HepG2 (cell line): ENCODE measurements around the gene EVI5. TPM values are rescaled to one million over a fixed set of nuclear protein-coding genes. Genes with fewer than 3 reads are reported as not detected.
A peak's percentile ranks its signal among the peaks of the same experiment; 100 is the strongest.

Source experiments
- AGO1 ChIP-seq: fragments of 200-400 bp; formaldehyde crosslinking; IDR thresholded peaks from 2 replicates; pipeline ENCODE4 v1.6.1; 2017; ENCODE audit warnings: mild to moderate bottlenecking, low read depth, low read length, moderate library complexity; ENCODE audit not compliant: poor library complexity, severe bottlenecking
- HIVEP1 ChIP-seq: sonication (generic); formaldehyde crosslinking; IDR thresholded peaks from 2 replicates; pipeline ENCODE4 v1.4.0; 2020; ENCODE audit warnings: mild to moderate bottlenecking, missing genetic modification reagents
- HNRNPK ChIP-seq: fragments of 200-400 bp; formaldehyde crosslinking; IDR thresholded peaks from 2 replicates; pipeline ENCODE4 v1.6.1; 2018; ENCODE audit warnings: low read length, low read depth, moderate library complexity, mild to moderate bottlenecking; ENCODE audit not compliant: poor library complexity, severe bottlenecking
- MTERF4 ChIP-seq: sonication (generic); formaldehyde crosslinking; IDR thresholded peaks from 2 replicates; pipeline ENCODE4 v1.8.0; 2023; ENCODE audit warnings: mild to moderate bottlenecking, missing genetic modification reagents
- TP53 ChIP-seq: sonication (generic); formaldehyde crosslinking; conservative IDR thresholded peaks from 2 replicates; pipeline ENCODE4 v1.4.0; 2020; ENCODE audit warnings: missing genetic modification reagents
- polyA plus RNA-seq, 8 experiments: library from polyadenylated mRNA; depleted of rRNA in 3 of 8; stranded (reverse) in 7 of 8; unstranded in 1 of 8; fragments of >200 nt; fragmentation: Illumina TruSeq in 4 of 8; extraction: Trizol in 4 of 8; gene quantifications; 2 replicates each; pipeline versions ENCODE4 v1.2.1 to v1.2.3, GENCODE V29; 2011 to 2016; ENCODE audit warnings: low read depth in 4 of 8, missing spikeins in 1 of 8, mixed read lengths in 1 of 8; ENCODE audit not compliant: insufficient read depth in 1 of 8
- total RNA-seq, 5 experiments: library from RNA; depleted of rRNA; stranded (reverse); fragments of >200 nt; fragmentation: Illumina TruSeq; extraction: Trizol; gene quantifications; 2 replicates each; pipeline ENCODE4 v1.2.3, GENCODE V29; 2016; ENCODE audit warnings: low read depth in 1 of 5
- TF ChIP-seq, protein P1 (sequence below): sonication (generic); formaldehyde crosslinking; IDR thresholded peaks from 2 replicates; pipeline ENCODE4 v1.5.1; 2020; ENCODE audit warnings: mild to moderate bottlenecking, missing genetic modification reagents
- TF ChIP-seq, protein P2 (sequence below): sonication (generic); formaldehyde crosslinking; IDR thresholded peaks from 2 replicates; pipeline ENCODE4 v1.5.1; 2020; ENCODE audit warnings: mild to moderate bottlenecking, missing genetic modification reagents, moderate library complexity
- TF ChIP-seq, protein P3 (sequence below): IDR thresholded peaks from 2 replicates; pipeline ENCODE4 v1.6.1; 2012; ENCODE audit warnings: low read depth, low read length, improper control_type of control experiment

EVI5 gene
- total and polyA plus RNA-seq, 2 of the 13 experiments (the other 11 are each of a cell fraction or from before 2014, with no cell fraction given) = 4.0 to 12.6 TPM

- TF ChIP-seq, protein P1, sequence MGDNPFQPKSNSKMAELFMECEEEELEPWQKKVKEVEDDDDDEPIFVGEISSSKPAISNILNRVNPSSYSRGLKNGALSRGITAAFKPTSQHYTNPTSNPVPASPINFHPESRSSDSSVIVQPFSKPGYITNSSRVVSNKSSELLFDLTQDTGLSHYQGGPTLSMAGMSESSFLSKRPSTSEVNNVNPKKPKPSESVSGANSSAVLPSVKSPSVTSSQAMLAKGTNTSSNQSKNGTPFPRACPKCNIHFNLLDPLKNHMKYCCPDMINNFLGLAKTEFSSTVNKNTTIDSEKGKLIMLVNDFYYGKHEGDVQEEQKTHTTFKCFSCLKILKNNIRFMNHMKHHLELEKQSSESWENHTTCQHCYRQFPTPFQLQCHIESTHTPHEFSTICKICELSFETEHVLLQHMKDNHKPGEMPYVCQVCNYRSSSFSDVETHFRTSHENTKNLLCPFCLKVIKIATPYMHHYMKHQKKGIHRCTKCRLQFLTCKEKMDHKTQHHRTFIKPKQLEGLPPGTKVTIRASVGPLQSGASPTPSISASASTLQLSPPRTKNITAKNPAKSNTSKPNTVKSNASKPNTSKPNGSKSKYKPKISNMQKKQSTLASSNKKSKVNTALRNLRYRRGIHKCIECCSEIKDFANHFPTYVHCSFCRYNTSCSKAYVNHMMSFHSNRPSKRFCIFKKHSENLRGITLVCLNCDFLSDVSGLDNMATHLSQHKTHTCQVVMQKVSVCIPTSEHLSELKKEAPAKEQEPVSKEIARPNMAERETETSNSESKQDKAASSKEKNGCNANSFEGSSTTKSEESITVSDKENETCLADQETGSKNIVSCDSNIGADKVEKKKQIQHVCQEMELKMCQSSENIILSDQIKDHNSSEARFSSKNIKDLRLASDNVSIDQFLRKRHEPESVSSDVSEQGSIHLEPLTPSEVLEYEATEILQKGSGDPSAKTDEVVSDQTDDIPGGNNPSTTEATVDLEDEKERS (CRISPR knock-in tag) = no peak
- TF ChIP-seq AGO1 = no peak
- TF ChIP-seq TP53 (CRISPR knock-in tag) = no peak
- TF ChIP-seq HNRNPK = peak; percentile 23
- TF ChIP-seq, protein P2, sequence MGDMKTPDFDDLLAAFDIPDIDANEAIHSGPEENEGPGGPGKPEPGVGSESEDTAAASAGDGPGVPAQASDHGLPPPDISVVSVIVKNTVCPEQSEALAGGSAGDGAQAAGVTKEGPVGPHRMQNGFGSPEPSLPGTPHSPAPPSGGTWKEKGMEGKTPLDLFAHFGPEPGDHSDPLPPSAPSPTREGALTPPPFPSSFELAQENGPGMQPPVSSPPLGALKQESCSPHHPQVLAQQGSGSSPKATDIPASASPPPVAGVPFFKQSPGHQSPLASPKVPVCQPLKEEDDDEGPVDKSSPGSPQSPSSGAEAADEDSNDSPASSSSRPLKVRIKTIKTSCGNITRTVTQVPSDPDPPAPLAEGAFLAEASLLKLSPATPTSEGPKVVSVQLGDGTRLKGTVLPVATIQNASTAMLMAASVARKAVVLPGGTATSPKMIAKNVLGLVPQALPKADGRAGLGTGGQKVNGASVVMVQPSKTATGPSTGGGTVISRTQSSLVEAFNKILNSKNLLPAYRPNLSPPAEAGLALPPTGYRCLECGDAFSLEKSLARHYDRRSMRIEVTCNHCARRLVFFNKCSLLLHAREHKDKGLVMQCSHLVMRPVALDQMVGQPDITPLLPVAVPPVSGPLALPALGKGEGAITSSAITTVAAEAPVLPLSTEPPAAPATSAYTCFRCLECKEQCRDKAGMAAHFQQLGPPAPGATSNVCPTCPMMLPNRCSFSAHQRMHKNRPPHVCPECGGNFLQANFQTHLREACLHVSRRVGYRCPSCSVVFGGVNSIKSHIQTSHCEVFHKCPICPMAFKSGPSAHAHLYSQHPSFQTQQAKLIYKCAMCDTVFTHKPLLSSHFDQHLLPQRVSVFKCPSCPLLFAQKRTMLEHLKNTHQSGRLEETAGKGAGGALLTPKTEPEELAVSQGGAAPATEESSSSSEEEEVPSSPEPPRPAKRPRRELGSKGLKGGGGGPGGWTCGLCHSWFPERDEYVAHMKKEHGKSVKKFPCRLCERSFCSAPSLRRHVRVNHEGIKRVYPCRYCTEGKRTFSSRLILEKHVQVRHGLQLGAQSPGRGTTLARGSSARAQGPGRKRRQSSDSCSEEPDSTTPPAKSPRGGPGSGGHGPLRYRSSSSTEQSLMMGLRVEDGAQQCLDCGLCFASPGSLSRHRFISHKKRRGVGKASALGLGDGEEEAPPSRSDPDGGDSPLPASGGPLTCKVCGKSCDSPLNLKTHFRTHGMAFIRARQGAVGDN = peak; percentile 63
- no peak; the same call in 1 of the 2 replicates for TF ChIP-seq HIVEP1 (CRISPR knock-in tag)
- TF ChIP-seq, protein P3, sequence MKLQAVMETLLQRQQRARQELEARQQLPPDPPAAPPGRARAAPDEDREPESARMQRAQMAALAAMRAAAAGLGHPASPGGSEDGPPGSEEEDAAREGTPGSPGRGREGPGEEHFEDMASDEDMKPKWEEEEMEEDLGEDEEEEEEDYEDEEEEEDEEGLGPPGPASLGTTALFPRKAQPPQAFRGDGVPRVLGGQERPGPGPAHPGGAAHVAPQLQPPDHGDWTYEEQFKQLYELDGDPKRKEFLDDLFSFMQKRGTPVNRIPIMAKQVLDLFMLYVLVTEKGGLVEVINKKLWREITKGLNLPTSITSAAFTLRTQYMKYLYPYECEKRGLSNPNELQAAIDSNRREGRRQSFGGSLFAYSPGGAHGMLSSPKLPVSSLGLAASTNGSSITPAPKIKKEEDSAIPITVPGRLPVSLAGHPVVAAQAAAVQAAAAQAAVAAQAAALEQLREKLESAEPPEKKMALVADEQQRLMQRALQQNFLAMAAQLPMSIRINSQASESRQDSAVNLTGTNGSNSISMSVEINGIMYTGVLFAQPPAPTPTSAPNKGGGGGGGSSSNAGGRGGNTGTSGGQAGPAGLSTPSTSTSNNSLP = no peak
- TF ChIP-seq MTERF4 = peak; percentile 17; the same call in 1 of the 2 replicates
These were observed 299.3 kb downstream of the EVI5 start (continued) for GRCh38 chr1:92485381-92486250.
